GM20000 (cell line): ENCODE results near the gene STK32C.

ENCODE experiments used
- DNase-seq: peaks from one replicate; pipeline ENCODE4 v3.0.0; 2012; ENCODE audit warnings: low spot score
- CTCF ChIP-seq: IDR thresholded peaks from 2 replicates; pipeline ENCODE4 v1.5.1; 2012; ENCODE audit warnings: mild to moderate bottlenecking, control low read depth; ENCODE audit errors: extremely low read depth, missing control alignments

Gene STK32C

GRCh38 chr10:132264966-132265889, 42.5 kb downstream of the STK32C start:
- TF ChIP-seq CTCF, result no peak
- DNase-seq, result no peak

GRCh38 chr10:132264306-132264950, 43.3 kb downstream of the STK32C start:
- DNase-seq, result no peak
- TF ChIP-seq CTCF, result no peak

- DNase-seq, result no peak
- TF ChIP-seq CTCF, result no peak
These were observed 43.9 kb downstream of the STK32C start for GRCh38 chr10:132263866-132264265.

GRCh38 chr10:132259702-132260482, 47.9 kb downstream of the STK32C start:
- DNase-seq, result no peak
- TF ChIP-seq CTCF, result no peak

GRCh38 chr10:132258423-132258822, 49.3 kb downstream of the STK32C start:
- no peak for TF ChIP-seq CTCF

GRCh38 chr10:132257907-132258306, 49.8 kb downstream of the STK32C start:
- DNase-seq, result no peak
- no peak for TF ChIP-seq CTCF

More at GRCh38 chr10:132258423-132258822, 49.3 kb downstream of the STK32C start:
- no peak for DNase-seq
